Hepatocyte (in vitro differentiated cells): ENCODE results near the gene LRBA.

Experiments
- EZH2 ChIP-seq: fragments of 200-600 bp; sonication (generic); IDR thresholded peaks from 2 replicates; pipeline ENCODE4 v1.6.1; 2016; ENCODE audit warnings: antibody characterized with exemption, mild to moderate bottlenecking, borderline replicate concordance
- TF ChIP-seq, protein P1 (sequence below): fragments of 200-600 bp; sonication (generic); IDR thresholded peaks from 2 replicates; pipeline ENCODE4 v1.5.1; 2016; ENCODE audit warnings: antibody characterized with exemption, mild to moderate bottlenecking; ENCODE audit not compliant: poor library complexity

DNA sequence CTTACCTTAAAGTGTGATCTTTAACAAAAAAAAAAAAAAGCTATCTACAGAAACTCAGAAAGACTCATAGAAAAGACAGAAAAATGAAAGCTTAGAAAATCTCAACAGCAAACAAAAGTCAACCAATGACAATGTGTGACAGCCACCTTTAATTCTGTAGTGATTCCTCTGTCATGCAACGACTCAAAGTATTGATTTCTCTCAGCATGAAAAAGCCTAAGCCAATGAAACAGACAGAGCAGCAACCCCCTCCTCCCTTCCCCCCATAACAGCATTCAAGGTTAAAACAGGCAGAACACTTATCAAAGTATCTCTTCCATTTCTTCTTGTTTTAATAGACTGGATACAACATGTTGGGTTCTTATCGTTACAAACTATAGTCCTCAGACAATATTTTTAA is 320.6 kb downstream of the LRBA start:
- TF ChIP-seq, protein P1, sequence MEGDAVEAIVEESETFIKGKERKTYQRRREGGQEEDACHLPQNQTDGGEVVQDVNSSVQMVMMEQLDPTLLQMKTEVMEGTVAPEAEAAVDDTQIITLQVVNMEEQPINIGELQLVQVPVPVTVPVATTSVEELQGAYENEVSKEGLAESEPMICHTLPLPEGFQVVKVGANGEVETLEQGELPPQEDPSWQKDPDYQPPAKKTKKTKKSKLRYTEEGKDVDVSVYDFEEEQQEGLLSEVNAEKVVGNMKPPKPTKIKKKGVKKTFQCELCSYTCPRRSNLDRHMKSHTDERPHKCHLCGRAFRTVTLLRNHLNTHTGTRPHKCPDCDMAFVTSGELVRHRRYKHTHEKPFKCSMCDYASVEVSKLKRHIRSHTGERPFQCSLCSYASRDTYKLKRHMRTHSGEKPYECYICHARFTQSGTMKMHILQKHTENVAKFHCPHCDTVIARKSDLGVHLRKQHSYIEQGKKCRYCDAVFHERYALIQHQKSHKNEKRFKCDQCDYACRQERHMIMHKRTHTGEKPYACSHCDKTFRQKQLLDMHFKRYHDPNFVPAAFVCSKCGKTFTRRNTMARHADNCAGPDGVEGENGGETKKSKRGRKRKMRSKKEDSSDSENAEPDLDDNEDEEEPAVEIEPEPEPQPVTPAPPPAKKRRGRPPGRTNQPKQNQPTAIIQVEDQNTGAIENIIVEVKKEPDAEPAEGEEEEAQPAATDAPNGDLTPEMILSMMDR: no peak
- no peak for TF ChIP-seq EZH2
